ENCODE measurements around the gene HECTD4. TPM values are rescaled to one million over a fixed set of nuclear protein-coding genes. Genes with fewer than 3 reads are reported as not detected.

HECTD4 gene
- total and polyA plus RNA-seq, 2 experiments from 2014 or later, result 25.7 to 36.9 TPM

- ATAC-seq, result no peak
- peaks cover 10% of the 10 kb centered on the region; the same call in 1 of the 2 replicates for H3K36me3 ChIP-seq (ENCODE audit: insufficient read depth)
- Mint-ChIP-seq H3K27ac (no peak overlapping the region), H3K27me3 (ENCODE audit: insufficient read depth, low read depth, poor library complexity) (peaks cover 4% of the 10 kb centered on the region), H3K9me3 (no peaks in the 10 kb centered on the region; the same call in 2 of the 3 replicates), H3K36me3 (ENCODE audit: low read depth) (peaks cover 8% of the 10 kb centered on the region), H3K4me1 (no peaks in the 10 kb centered on the region), H3K4me3 (no peak overlapping the region)
- no peaks in the 10 kb centered on the region for H3K9me2 ChIP-seq (ENCODE audit: insufficient read depth)
- no peaks in the 10 kb centered on the region for H3K79me2 ChIP-seq (replicated peaks; ENCODE audit: insufficient read depth)
- H3K4me3 ChIP-seq, result no peak overlapping the region
- no peaks in the 10 kb centered on the region for H4K20me1 ChIP-seq (replicated peaks; ENCODE audit: insufficient read depth)
- DNase-seq (ENCODE audit: low spot score), result no peak
- TF ChIP-seq POLR2AphosphoS5 (IDR thresholded peaks at IDR 0.05; ENCODE audit: low read depth), result no peak
- TF ChIP-seq REST (IDR thresholded peaks at IDR 0.05; ENCODE audit: unreplicated experiment), result no peak
- no peak for TF ChIP-seq JUNB (IDR thresholded peaks at IDR 0.05; ENCODE audit: unreplicated experiment)
- TF ChIP-seq EZH2phosphoT487 (IDR thresholded peaks at IDR 0.05; ENCODE audit: unreplicated experiment), result no peak
- TF ChIP-seq, protein P1, sequence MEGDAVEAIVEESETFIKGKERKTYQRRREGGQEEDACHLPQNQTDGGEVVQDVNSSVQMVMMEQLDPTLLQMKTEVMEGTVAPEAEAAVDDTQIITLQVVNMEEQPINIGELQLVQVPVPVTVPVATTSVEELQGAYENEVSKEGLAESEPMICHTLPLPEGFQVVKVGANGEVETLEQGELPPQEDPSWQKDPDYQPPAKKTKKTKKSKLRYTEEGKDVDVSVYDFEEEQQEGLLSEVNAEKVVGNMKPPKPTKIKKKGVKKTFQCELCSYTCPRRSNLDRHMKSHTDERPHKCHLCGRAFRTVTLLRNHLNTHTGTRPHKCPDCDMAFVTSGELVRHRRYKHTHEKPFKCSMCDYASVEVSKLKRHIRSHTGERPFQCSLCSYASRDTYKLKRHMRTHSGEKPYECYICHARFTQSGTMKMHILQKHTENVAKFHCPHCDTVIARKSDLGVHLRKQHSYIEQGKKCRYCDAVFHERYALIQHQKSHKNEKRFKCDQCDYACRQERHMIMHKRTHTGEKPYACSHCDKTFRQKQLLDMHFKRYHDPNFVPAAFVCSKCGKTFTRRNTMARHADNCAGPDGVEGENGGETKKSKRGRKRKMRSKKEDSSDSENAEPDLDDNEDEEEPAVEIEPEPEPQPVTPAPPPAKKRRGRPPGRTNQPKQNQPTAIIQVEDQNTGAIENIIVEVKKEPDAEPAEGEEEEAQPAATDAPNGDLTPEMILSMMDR (conservative IDR thresholded peaks at IDR 0.05; ENCODE audit: low read depth in 2 of 2), result no peak
- no peaks in the 10 kb centered on the region for H3K27me3 ChIP-seq (ENCODE audit: insufficient read depth)
- no peak overlapping the region for H3K27ac ChIP-seq (ENCODE audit: low read depth)
- H3K4me2 ChIP-seq, result no peak overlapping the region
- H3F3A ChIP-seq (replicated peaks; ENCODE audit: low read depth), result no peaks in the 10 kb centered on the region
- no peak overlapping the region for H2AFZ ChIP-seq
- H3K4me1 ChIP-seq (ENCODE audit: insufficient read depth), result no peaks in the 10 kb centered on the region
Observed at GRCh38 chr12:112216223-112216622, 166.0 kb downstream of the HECTD4 start.

- H3K4me3 Mint-ChIP-seq, result no peak overlapping the region
- H3K27me3 Mint-ChIP-seq (ENCODE audit: insufficient read depth, low read depth, poor library complexity), result peaks cover 2% of the 10 kb centered on the region
- Histone ChIP-seq H3K27me3 (ENCODE audit: insufficient read depth) (no peaks in the 10 kb centered on the region), H3K79me2 (replicated peaks; ENCODE audit: insufficient read depth) (no peaks in the 10 kb centered on the region), H3K36me3 (ENCODE audit: insufficient read depth) (peaks cover 10% of the 10 kb centered on the region; the same call in 1 of the 2 replicates), H3K4me3 (no peak overlapping the region), H3K4me2 (no peak overlapping the region), H3K4me1 (ENCODE audit: insufficient read depth) (no peaks in the 10 kb centered on the region), H3K9me2 (ENCODE audit: insufficient read depth) (no peaks in the 10 kb centered on the region), H3K27ac (ENCODE audit: low read depth) (no peak overlapping the region), H4K20me1 (replicated peaks; ENCODE audit: insufficient read depth) (no peaks in the 10 kb centered on the region), H3F3A (replicated peaks; ENCODE audit: low read depth) (no peaks in the 10 kb centered on the region), H2AFZ (no peak overlapping the region)
- H3K36me3 Mint-ChIP-seq (ENCODE audit: low read depth), result peaks cover 13% of the 10 kb centered on the region
- DNase-seq (ENCODE audit: low spot score) (no peak), ATAC-seq (no peak)
- H3K9me3 Mint-ChIP-seq, result no peaks in the 10 kb centered on the region
- TF ChIP-seq NANOG (IDR thresholded peaks at IDR 0.05; ENCODE audit: borderline replicate concordance), result no peak
- no peak overlapping the region; the same call in 1 of the 2 replicates for H3K27ac Mint-ChIP-seq
- no peaks in the 10 kb centered on the region for H3K4me1 Mint-ChIP-seq
Observed at GRCh38 chr12:112214064-112214463, 168.2 kb downstream of the HECTD4 start.

Data from GM23338 (cell line).